ENCODE measurements around the gene MRGPRF.

DNA sequence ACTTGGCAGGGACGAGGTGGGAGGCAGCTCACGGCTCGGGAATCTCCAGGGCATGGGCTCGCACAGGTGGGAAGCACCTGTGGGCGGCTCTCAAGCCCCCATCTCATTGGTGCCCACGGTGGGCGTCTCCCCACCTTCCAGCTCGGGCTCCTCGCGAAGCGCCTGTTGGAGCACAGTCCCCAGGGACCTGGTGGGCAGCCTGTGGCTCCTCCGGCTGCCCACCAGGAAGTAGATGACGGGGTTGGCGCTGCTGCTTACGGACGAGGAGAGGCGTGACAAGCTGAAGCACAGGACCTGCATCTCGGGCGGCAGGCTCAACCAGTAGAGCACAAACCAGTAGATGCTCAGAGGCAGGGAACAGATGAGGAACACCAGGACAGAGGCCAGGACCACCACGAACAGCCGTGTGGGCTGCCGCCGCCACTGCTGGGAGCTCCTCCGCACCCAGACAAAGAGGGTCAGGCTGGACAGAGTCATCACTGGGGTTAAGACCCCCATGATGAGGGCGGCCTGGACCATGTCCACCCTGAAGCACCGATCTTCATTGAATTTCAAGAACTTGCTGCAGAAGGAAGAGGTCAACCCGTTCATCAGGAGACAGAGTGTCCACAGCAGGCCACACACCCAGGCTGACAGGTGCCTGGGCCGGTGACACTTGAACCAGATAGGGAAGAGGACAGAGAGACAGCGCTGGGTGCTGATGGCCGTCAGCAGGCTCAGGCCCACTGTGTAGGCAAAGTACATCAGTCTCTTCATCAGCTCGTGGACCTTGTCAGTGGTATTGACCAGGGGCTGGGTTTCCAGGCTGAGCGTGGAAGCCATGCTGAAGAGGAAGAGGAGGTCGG is 32.9 kb downstream of the MRGPRF start:
- TF ChIP-seq, protein P1, sequence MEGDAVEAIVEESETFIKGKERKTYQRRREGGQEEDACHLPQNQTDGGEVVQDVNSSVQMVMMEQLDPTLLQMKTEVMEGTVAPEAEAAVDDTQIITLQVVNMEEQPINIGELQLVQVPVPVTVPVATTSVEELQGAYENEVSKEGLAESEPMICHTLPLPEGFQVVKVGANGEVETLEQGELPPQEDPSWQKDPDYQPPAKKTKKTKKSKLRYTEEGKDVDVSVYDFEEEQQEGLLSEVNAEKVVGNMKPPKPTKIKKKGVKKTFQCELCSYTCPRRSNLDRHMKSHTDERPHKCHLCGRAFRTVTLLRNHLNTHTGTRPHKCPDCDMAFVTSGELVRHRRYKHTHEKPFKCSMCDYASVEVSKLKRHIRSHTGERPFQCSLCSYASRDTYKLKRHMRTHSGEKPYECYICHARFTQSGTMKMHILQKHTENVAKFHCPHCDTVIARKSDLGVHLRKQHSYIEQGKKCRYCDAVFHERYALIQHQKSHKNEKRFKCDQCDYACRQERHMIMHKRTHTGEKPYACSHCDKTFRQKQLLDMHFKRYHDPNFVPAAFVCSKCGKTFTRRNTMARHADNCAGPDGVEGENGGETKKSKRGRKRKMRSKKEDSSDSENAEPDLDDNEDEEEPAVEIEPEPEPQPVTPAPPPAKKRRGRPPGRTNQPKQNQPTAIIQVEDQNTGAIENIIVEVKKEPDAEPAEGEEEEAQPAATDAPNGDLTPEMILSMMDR (IDR thresholded peaks at IDR 0.05 in 4 of 5, conservative IDR thresholded peaks at IDR 0.05 in 1 of 5): no peak
- no peak for TF ChIP-seq POLR2A (IDR thresholded peaks at IDR 0.05)

Data from gastrocnemius medialis (tissue), 4 donors.